ENCODE results near the gene MALRD1. TPM values are rescaled to one million over a fixed set of nuclear protein-coding genes. Genes with fewer than 3 reads are reported as not detected.

The MALRD1 gene
- total RNA-seq, 2 donors from 2014 or later, result 0.26 to 1.3 TPM

- Histone ChIP-seq H3K9me3 (no peaks in the 10 kb centered on the region), H3K4me1 (no peaks in the 10 kb centered on the region), H3K4me3 (no peak overlapping the region), H3K27me3 (no peaks in the 10 kb centered on the region), H3K36me3 (replicated peaks in 1 of 2; ENCODE audit: insufficient read depth in 1 of 2, low read depth in 2 of 2) (no peaks in the 10 kb centered on the region), H3K27ac (no peak overlapping the region)
- WGBS, 2 donors, result 68 to 84% methylated on average over 3 of the region's 3 CpGs
- TF ChIP-seq POLR2A (IDR thresholded peaks at IDR 0.05) (no peak), CTCF (IDR thresholded peaks at IDR 0.05) (no peak)
- intact Hi-C loops (cut with DNase I), result no loop called here
- DNase-seq, result no peak
- ATAC-seq, result no peak
These were observed 445.3 kb downstream of the MALRD1 start for GRCh38 chr10:19493917-19494316.

GRCh38 chr10:19497026-19497425 lies 448.4 kb downstream of the MALRD1 start:
- no peaks in the 10 kb centered on the region for H3K27me3 ChIP-seq
- WGBS, 2 donors, result 63 to 77% methylated on average over 4 of the region's 4 CpGs
- DNase-seq (no peak), ATAC-seq (no peak)
- H3K4me1 ChIP-seq, result no peaks in the 10 kb centered on the region
- intact Hi-C loops (cut with DNase I), result no loop called here
- H3K36me3 ChIP-seq (replicated peaks in 1 of 2; ENCODE audit: insufficient read depth in 1 of 2, low read depth in 2 of 2), result no peaks in the 10 kb centered on the region
- H3K9me3 ChIP-seq, result no peaks in the 10 kb centered on the region
- H3K27ac ChIP-seq, result no peak overlapping the region
- TF ChIP-seq CTCF (IDR thresholded peaks at IDR 0.05), result no peak
- TF ChIP-seq POLR2A (IDR thresholded peaks at IDR 0.05), result no peak
- no peak overlapping the region for H3K4me3 ChIP-seq

- no peaks in the 10 kb centered on the region for H3K9me3 ChIP-seq
- TF ChIP-seq CTCF (IDR thresholded peaks at IDR 0.05), result no peak
- TF ChIP-seq POLR2A (IDR thresholded peaks at IDR 0.05), result no peak
- H3K27me3 ChIP-seq, result no peaks in the 10 kb centered on the region
- WGBS, 2 donors, result 31 to 52% methylated on average over 1 of the region's 1 CpG
- no peak overlapping the region for H3K27ac ChIP-seq
- H3K36me3 ChIP-seq (replicated peaks in 1 of 2; ENCODE audit: insufficient read depth in 1 of 2, low read depth in 2 of 2), result no peaks in the 10 kb centered on the region
- no peak overlapping the region for H3K4me3 ChIP-seq
- no peaks in the 10 kb centered on the region for H3K4me1 ChIP-seq
- intact Hi-C loops (cut with DNase I), result no loop called here
- ATAC-seq (no peak), DNase-seq (no peak)
These were observed 450.0 kb downstream of the MALRD1 start for GRCh38 chr10:19498393-19499290.

GRCh38 chr10:19499291-19499770 lies 450.7 kb downstream of the MALRD1 start:
- no peaks in the 10 kb centered on the region for H3K9me3 ChIP-seq
- no peaks in the 10 kb centered on the region for H3K27me3 ChIP-seq
- ATAC-seq (no peak), DNase-seq (no peak)
- H3K36me3 ChIP-seq (replicated peaks in 1 of 2; ENCODE audit: insufficient read depth in 1 of 2, low read depth in 2 of 2), result no peaks in the 10 kb centered on the region
- no peak overlapping the region for H3K4me3 ChIP-seq
- TF ChIP-seq POLR2A (IDR thresholded peaks at IDR 0.05) (no peak), CTCF (IDR thresholded peaks at IDR 0.05) (no peak)
- WGBS, 2 donors, result 61 to 76% methylated on average over 1 of the region's 1 CpG
- H3K4me1 ChIP-seq, result no peaks in the 10 kb centered on the region
- intact Hi-C loops (cut with DNase I), result no loop called here
- no peak overlapping the region for H3K27ac ChIP-seq

Measured in body of pancreas (tissue), 4 donors.